DOHH2 (cell line): Measurements from ENCODE around the gene TBX4.

Experiments
- H3F3A ChIP-seq: fragments of 200-600 bp; sonication (generic), shearing (Covaris generic); 2 replicates; pipeline ENCODE4 v1.6.0; 2016; ENCODE audit warnings: antibody characterized with exemption, mild to moderate bottlenecking; ENCODE audit not compliant: control insufficient read depth, insufficient read depth
- H3K27ac ChIP-seq: fragments of 200-600 bp; sonication (generic); 2 replicates; pipeline ENCODE4 v1.5.1; 2014; ENCODE audit warnings: low read depth, mild to moderate bottlenecking, low read length, moderate library complexity
- H3K27me3 ChIP-seq: fragments of 200-600 bp; sonication (generic); 2 replicates; pipeline ENCODE4 v1.6.1; 2014; ENCODE audit warnings: mild to moderate bottlenecking, low read length, mixed read lengths; ENCODE audit not compliant: control insufficient read depth
- H3K36me3 ChIP-seq: fragments of 200-600 bp; sonication (generic); 2 replicates; pipeline ENCODE4 v1.6.1; 2014; ENCODE audit warnings: mild to moderate bottlenecking, low read length, moderate library complexity, mixed read lengths; ENCODE audit not compliant: control insufficient read depth
- H3K4me1 ChIP-seq: fragments of 200-600 bp; sonication (generic); 2 replicates; pipeline ENCODE4 v1.6.1; 2014; ENCODE audit warnings: mild to moderate bottlenecking, low read length, mixed read lengths; ENCODE audit not compliant: control insufficient read depth
- H3K4me2 ChIP-seq: fragments of 200-600 bp; sonication (generic); 2 replicates; pipeline ENCODE4 v1.6.0; 2014; ENCODE audit warnings: mild to moderate bottlenecking, low read length, moderate library complexity
- H3K4me3 ChIP-seq: fragments of 200-600 bp; sonication (generic); 2 replicates; pipeline ENCODE4 v1.5.1; 2014; ENCODE audit warnings: mild to moderate bottlenecking, low read length, mixed read lengths
- H3K79me2 ChIP-seq: fragments of 200-600 bp; sonication (generic); 2 replicates; pipeline ENCODE4 v1.6.1; 2014; ENCODE audit warnings: mild to moderate bottlenecking, low read length, mixed read lengths; ENCODE audit not compliant: control insufficient read depth
- H3K9me2 ChIP-seq: fragments of 200-600 bp; sonication (generic); replicated peaks from 2 replicates; pipeline ENCODE4 v1.6.1; 2014; ENCODE audit warnings: mild to moderate bottlenecking, low read length, mixed read lengths; ENCODE audit not compliant: control insufficient read depth
- H3K9me3 ChIP-seq: fragments of 200-600 bp; sonication (generic); 2 replicates; pipeline ENCODE4 v1.6.1; 2014; ENCODE audit warnings: antibody characterized with exemption, low read length, mixed read lengths; ENCODE audit not compliant: control insufficient read depth, insufficient read depth
- H4K20me1 ChIP-seq: fragments of 200-600 bp; sonication (generic); 2 replicates; pipeline ENCODE4 v1.6.0; 2014; ENCODE audit warnings: low read depth, mild to moderate bottlenecking, antibody characterized with exemption, low read length, moderate library complexity; ENCODE audit not compliant: control insufficient read depth, insufficient read depth
- CTCF ChIP-seq: fragments of 200-600 bp; sonication (generic); IDR thresholded peaks from one replicate; pipeline ENCODE4 v1.5.1; 2014; ENCODE audit warnings: antibody characterized with exemption, mild to moderate bottlenecking, low read depth, low read length; ENCODE audit not compliant: poor library complexity, severe bottlenecking
- EZH2phosphoT487 ChIP-seq: fragments of 200-600 bp; sonication (generic); IDR thresholded peaks from 2 replicates; pipeline ENCODE4 v1.6.1; 2017; ENCODE audit warnings: borderline replicate concordance, mild to moderate bottlenecking, antibody characterized with exemption, low read length, moderate library complexity, mixed read lengths

TBX4 gene

GRCh38 chr17:61462719-61463315 lies 10.6 kb downstream of the TBX4 start:
- Histone ChIP-seq H3K27me3 (peaks cover 51% of the 10 kb centered on the region), H3K79me2 (no peaks in the 10 kb centered on the region), H3K27ac (no peak overlapping the region), H3K36me3 (no peaks in the 10 kb centered on the region), H4K20me1 (no peaks in the 10 kb centered on the region), H3K4me3 (no peak overlapping the region), H3K4me2 (no peak overlapping the region), H3K9me2 (no peaks in the 10 kb centered on the region), H3F3A (no peaks in the 10 kb centered on the region), H3K9me3 (no peaks in the 10 kb centered on the region), H3K4me1 (peaks cover 2% of the 10 kb centered on the region; the same call in 1 of the 2 replicates)
- TF ChIP-seq CTCF (no peak), EZH2phosphoT487 (no peak)

- no peaks in the 10 kb centered on the region for H3K79me2 ChIP-seq
- H3K9me3 ChIP-seq: no peaks in the 10 kb centered on the region
- H3K9me2 ChIP-seq: no peaks in the 10 kb centered on the region
- H4K20me1 ChIP-seq: no peaks in the 10 kb centered on the region
- H3K4me1 ChIP-seq: peaks cover 6% of the 10 kb centered on the region; the same call in 1 of the 2 replicates
- no peak overlapping the region for H3K27ac ChIP-seq
- H3K4me3 ChIP-seq: no peak overlapping the region
- no peaks in the 10 kb centered on the region for H3F3A ChIP-seq
- no peaks in the 10 kb centered on the region for H3K36me3 ChIP-seq
- no peak overlapping the region for H3K4me2 ChIP-seq
- H3K27me3 ChIP-seq: peaks cover 48% of the 10 kb centered on the region
- TF ChIP-seq CTCF (peak; percentile 32), EZH2phosphoT487 (no peak)
These were observed 11.3 kb downstream of the TBX4 start for GRCh38 chr17:61463316-61464129.

GRCh38 chr17:61464130-61464842 lies 12.1 kb downstream of the TBX4 start:
- Histone ChIP-seq H3K9me2 (no peaks in the 10 kb centered on the region), H4K20me1 (no peaks in the 10 kb centered on the region), H3K4me3 (no peak overlapping the region), H3K79me2 (no peaks in the 10 kb centered on the region), H3K27ac (no peak overlapping the region), H3K36me3 (no peaks in the 10 kb centered on the region), H3K27me3 (peaks cover 40% of the 10 kb centered on the region), H3K9me3 (no peaks in the 10 kb centered on the region), H3F3A (no peaks in the 10 kb centered on the region), H3K4me2 (no peak overlapping the region), H3K4me1 (peaks cover 6% of the 10 kb centered on the region; the same call in 1 of the 2 replicates)
- no peak for TF ChIP-seq EZH2phosphoT487
- TF ChIP-seq CTCF: no peak
